ENCODE data around the gene DMD.

Gene DMD

GRCh38 chrX:32852203-32852602 is 359.1 kb downstream of the DMD start:
- TF ChIP-seq POLR2AphosphoS5 (IDR thresholded peaks at IDR 0.05; ENCODE audit: borderline replicate concordance, low read depth, low read length) = no peak
- TF ChIP-seq FOXP2 (optimal IDR thresholded peaks at IDR 0.05; ENCODE audit: control extremely low read depth, extremely low read length, insufficient read depth) = no peak
- TF ChIP-seq EZH2 (IDR thresholded peaks at IDR 0.05) = no peak
- DNase-seq (ENCODE audit: low read depth, low spot score) = no peak
- H3K36me3 ChIP-seq (ENCODE audit: insufficient read depth, low read length) = no peaks in the 10 kb centered on the region
- H3K9ac ChIP-seq (ENCODE audit: insufficient read length) = no peak overlapping the region
- no peaks in the 10 kb centered on the region for H3K9me3 ChIP-seq (ENCODE audit: low read depth, low read length)
- H3K4me3 ChIP-seq = no peak overlapping the region
- no peak overlapping the region for H3K27ac ChIP-seq

GRCh38 chrX:32851556-32851955 is 359.8 kb downstream of the DMD start:
- Histone ChIP-seq H3K9me3 (ENCODE audit: low read depth, low read length) (no peaks in the 10 kb centered on the region), H3K9ac (ENCODE audit: insufficient read length) (no peak overlapping the region), H3K4me3 (no peak overlapping the region), H3K27ac (no peak overlapping the region), H3K36me3 (ENCODE audit: insufficient read depth, low read length) (no peaks in the 10 kb centered on the region)
- no peak for DNase-seq (ENCODE audit: low read depth, low spot score)
- no peak for TF ChIP-seq POLR2AphosphoS5 (IDR thresholded peaks at IDR 0.05; ENCODE audit: borderline replicate concordance, low read depth, low read length)
- TF ChIP-seq FOXP2 (optimal IDR thresholded peaks at IDR 0.05; ENCODE audit: control extremely low read depth, extremely low read length, insufficient read depth) = no peak
- TF ChIP-seq EZH2 (IDR thresholded peaks at IDR 0.05) = no peak

GRCh38 chrX:32847921-32848320 is 363.4 kb downstream of the DMD start:
- Histone ChIP-seq H3K27ac (no peak overlapping the region), H3K9ac (ENCODE audit: insufficient read length) (no peak overlapping the region), H3K4me3 (no peak overlapping the region), H3K9me3 (ENCODE audit: low read depth, low read length) (no peaks in the 10 kb centered on the region), H3K36me3 (ENCODE audit: insufficient read depth, low read length) (no peaks in the 10 kb centered on the region)
- DNase-seq (ENCODE audit: low read depth, low spot score) = no peak
- TF ChIP-seq FOXP2 (optimal IDR thresholded peaks at IDR 0.05; ENCODE audit: control extremely low read depth, extremely low read length, insufficient read depth) (no peak), EZH2 (IDR thresholded peaks at IDR 0.05) (no peak), POLR2AphosphoS5 (IDR thresholded peaks at IDR 0.05; ENCODE audit: borderline replicate concordance, low read depth, low read length) (no peak)

GRCh38 chrX:32842053-32842452 is 369.3 kb downstream of the DMD start:
- H3K4me3 ChIP-seq = no peak overlapping the region
- H3K27ac ChIP-seq = no peak overlapping the region
- no peaks in the 10 kb centered on the region for H3K36me3 ChIP-seq (ENCODE audit: insufficient read depth, low read length)
- TF ChIP-seq FOXP2 (optimal IDR thresholded peaks at IDR 0.05; ENCODE audit: control extremely low read depth, extremely low read length, insufficient read depth) = no peak
- TF ChIP-seq POLR2AphosphoS5 (IDR thresholded peaks at IDR 0.05; ENCODE audit: borderline replicate concordance, low read depth, low read length) = no peak
- no peak for TF ChIP-seq EZH2 (IDR thresholded peaks at IDR 0.05)
- DNase-seq (ENCODE audit: low read depth, low spot score) = no peak
- no peak overlapping the region for H3K9ac ChIP-seq (ENCODE audit: insufficient read length)
- no peaks in the 10 kb centered on the region for H3K9me3 ChIP-seq (ENCODE audit: low read depth, low read length)

GRCh38 chrX:32839781-32840180 is 371.6 kb downstream of the DMD start:
- DNase-seq (ENCODE audit: low read depth, low spot score) = no peak
- H3K9me3 ChIP-seq (ENCODE audit: low read depth, low read length) = no peaks in the 10 kb centered on the region
- H3K9ac ChIP-seq (ENCODE audit: insufficient read length) = no peak overlapping the region
- no peak overlapping the region for H3K4me3 ChIP-seq
- no peak for TF ChIP-seq FOXP2 (optimal IDR thresholded peaks at IDR 0.05; ENCODE audit: control extremely low read depth, extremely low read length, insufficient read depth)
- no peak for TF ChIP-seq EZH2 (IDR thresholded peaks at IDR 0.05)
- TF ChIP-seq POLR2AphosphoS5 (IDR thresholded peaks at IDR 0.05; ENCODE audit: borderline replicate concordance, low read depth, low read length) = no peak
- H3K36me3 ChIP-seq (ENCODE audit: insufficient read depth, low read length) = no peaks in the 10 kb centered on the region
- no peak overlapping the region for H3K27ac ChIP-seq

- TF ChIP-seq EZH2 (IDR thresholded peaks at IDR 0.05) = no peak
- TF ChIP-seq FOXP2 (optimal IDR thresholded peaks at IDR 0.05; ENCODE audit: control extremely low read depth, extremely low read length, insufficient read depth) = no peak
- no peak for TF ChIP-seq POLR2AphosphoS5 (IDR thresholded peaks at IDR 0.05; ENCODE audit: borderline replicate concordance, low read depth, low read length)
- no peaks in the 10 kb centered on the region for H3K9me3 ChIP-seq (ENCODE audit: low read depth, low read length)
- no peak overlapping the region for H3K27ac ChIP-seq
- no peak overlapping the region for H3K4me3 ChIP-seq
- H3K9ac ChIP-seq (ENCODE audit: insufficient read length) = no peak overlapping the region
- DNase-seq (ENCODE audit: low read depth, low spot score) = no peak
- H3K36me3 ChIP-seq (ENCODE audit: insufficient read depth, low read length) = no peaks in the 10 kb centered on the region
Observed at GRCh38 chrX:32825009-32825408, 386.3 kb downstream of the DMD start.

GRCh38 chrX:32804034-32804433 is 407.3 kb downstream of the DMD start:
- no peak overlapping the region for H3K27ac ChIP-seq
- no peak for DNase-seq (ENCODE audit: low read depth, low spot score)
- TF ChIP-seq FOXP2 (optimal IDR thresholded peaks at IDR 0.05; ENCODE audit: control extremely low read depth, extremely low read length, insufficient read depth) = no peak
- TF ChIP-seq POLR2AphosphoS5 (IDR thresholded peaks at IDR 0.05; ENCODE audit: borderline replicate concordance, low read depth, low read length) = no peak
- no peak for TF ChIP-seq EZH2 (IDR thresholded peaks at IDR 0.05)
- no peak overlapping the region for H3K4me3 ChIP-seq
- H3K36me3 ChIP-seq (ENCODE audit: insufficient read depth, low read length) = no peaks in the 10 kb centered on the region
- no peak overlapping the region for H3K9ac ChIP-seq (ENCODE audit: insufficient read length)
- no peaks in the 10 kb centered on the region for H3K9me3 ChIP-seq (ENCODE audit: low read depth, low read length)

- Histone ChIP-seq H3K36me3 (ENCODE audit: insufficient read depth, low read length) (no peaks in the 10 kb centered on the region), H3K9me3 (ENCODE audit: low read depth, low read length) (no peaks in the 10 kb centered on the region), H3K9ac (ENCODE audit: insufficient read length) (no peak overlapping the region), H3K27ac (no peak overlapping the region), H3K4me3 (no peak overlapping the region)
- no peak for DNase-seq (ENCODE audit: low read depth, low spot score)
- TF ChIP-seq EZH2 (IDR thresholded peaks at IDR 0.05) (no peak), POLR2AphosphoS5 (IDR thresholded peaks at IDR 0.05; ENCODE audit: borderline replicate concordance, low read depth, low read length) (no peak), FOXP2 (optimal IDR thresholded peaks at IDR 0.05; ENCODE audit: control extremely low read depth, extremely low read length, insufficient read depth) (no peak)
Observed at GRCh38 chrX:32798990-32799389, 412.4 kb downstream of the DMD start.

GRCh38 chrX:32788936-32789335 is 422.4 kb downstream of the DMD start:
- no peak for DNase-seq (ENCODE audit: low read depth, low spot score)
- H3K9ac ChIP-seq (ENCODE audit: insufficient read length) = no peak overlapping the region
- no peak for TF ChIP-seq POLR2AphosphoS5 (IDR thresholded peaks at IDR 0.05; ENCODE audit: borderline replicate concordance, low read depth, low read length)
- TF ChIP-seq EZH2 (IDR thresholded peaks at IDR 0.05) = no peak
- no peak for TF ChIP-seq FOXP2 (optimal IDR thresholded peaks at IDR 0.05; ENCODE audit: control extremely low read depth, extremely low read length, insufficient read depth)
- no peaks in the 10 kb centered on the region for H3K36me3 ChIP-seq (ENCODE audit: insufficient read depth, low read length)
- no peaks in the 10 kb centered on the region for H3K9me3 ChIP-seq (ENCODE audit: low read depth, low read length)
- no peak overlapping the region for H3K27ac ChIP-seq
- H3K4me3 ChIP-seq = no peak overlapping the region
